Endothelial cell of coronary artery (primary cell): ENCODE data around the gene FIGNL2. TPM values are rescaled to one million over a fixed set of nuclear protein-coding genes. Genes with fewer than 3 reads are reported as not detected.

ENCODE experiments used
- total RNA-seq: library from RNA; depleted of rRNA; stranded (reverse); fragments of >200 nt; gene quantifications from 2 replicates; pipeline ENCODE4 v1.2.3, GENCODE V29; 2014

Gene FIGNL2
- 0.18 and 0.19 TPM in 2 replicates for total RNA-seq

GRCh38 chr12:51848326-51848727 is at the start of gene FIGNL2:
Gene FIGNL2, minus strand, starts transcription at chr12:51848718. Its CDS starts 26,305 bp downstream, at chr12:51822413.

GRCh38 chr12:51887476-51888315 is 39.2 kb upstream of the FIGNL2 start, which contains the start of gene ANKRD33:
Gene ANKRD33, plus strand, starts transcription at chr12:51888103. Its CDS starts 84 bp downstream, at chr12:51888187.

Other genes starting within 250 kb of the FIGNL2 start
- under 0.01 and 0.09 TPM in 2 replicates for gene ANKRD33, start 39.4 kb upstream of the FIGNL2 start, total RNA-seq
- 448 and 520 TPM in 2 replicates for gene ACVRL1, start 58.8 kb upstream of the FIGNL2 start, total RNA-seq
- 12.9 and 20.0 TPM in 2 replicates for gene ACVR1B, start 103.0 kb upstream of the FIGNL2 start, total RNA-seq
- 30.7 and 41.4 TPM in 2 replicates for gene TAMALIN, start 158.2 kb upstream of the FIGNL2 start, total RNA-seq
- gene NR4A1, start 202.7 kb upstream of the FIGNL2 start, total RNA-seq: 0.27 and 1.4 TPM in 2 replicates
- gene ATG101, start 221.3 kb upstream of the FIGNL2 start, total RNA-seq: 81.8 and 87.6 TPM in 2 replicates
- gene SMIM41, start 231.0 kb upstream of the FIGNL2 start, total RNA-seq: under 0.01 TPM in 1 of 2 replicates, not detected in the other